Neural cell (in vitro differentiated cells): ENCODE data around the gene PPP2R2B. TPM values are rescaled to one million over a fixed set of nuclear protein-coding genes. Genes with fewer than 3 reads are reported as not detected.

ENCODE experiments used
- H2AFZ ChIP-seq: fragments of 200-600, 300-800 bp; sonication (generic), shearing (Covaris generic); 2 replicates; pipeline ENCODE4 v1.6.0; 2014; ENCODE audit warnings: low read depth, mild to moderate bottlenecking, antibody characterized with exemption, low read length, moderate library complexity
- H3F3A ChIP-seq: fragments of 200-600 bp; shearing (Covaris generic); 2 replicates; pipeline ENCODE4 v1.6.1; 2016; ENCODE audit warnings: mild to moderate bottlenecking, moderate library complexity, mixed read lengths, antibody characterized with exemption, low read length; ENCODE audit not compliant: insufficient read depth, poor library complexity, severe bottlenecking
- H3K27ac ChIP-seq: fragments of 200-600, 300-800 bp; sonication (generic), shearing (Covaris generic); 2 replicates; pipeline ENCODE4 v1.5.1; 2014; ENCODE audit warnings: mild to moderate bottlenecking, low read length, moderate library complexity
- H3K27me3 ChIP-seq: fragments of 300-800, 200-600 bp; sonication (generic), shearing (Covaris generic); 2 replicates; pipeline ENCODE4 v1.6.0; 2014; ENCODE audit warnings: mild to moderate bottlenecking, low read depth, low read length, moderate library complexity; ENCODE audit not compliant: insufficient read depth
- H3K36me3 ChIP-seq: fragments of 300-800, 200-600 bp; sonication (generic), shearing (Covaris generic); 2 replicates; pipeline ENCODE4 v1.5.1; 2014; ENCODE audit warnings: mild to moderate bottlenecking, antibody characterized with exemption, low read length, moderate library complexity; ENCODE audit not compliant: insufficient read depth
- H3K4me2 ChIP-seq: fragments of 300-800, 200-600 bp; sonication (generic), shearing (Covaris generic); 2 replicates; pipeline ENCODE4 v1.6.0; 2014; ENCODE audit warnings: mild to moderate bottlenecking, low read length
- H3K4me3 ChIP-seq: fragments of 300-800, 200-600 bp; sonication (generic), shearing (Covaris generic); 2 replicates; pipeline ENCODE4 v1.5.1; 2014; ENCODE audit warnings: mild to moderate bottlenecking, low read length, moderate library complexity
- H3K79me2 ChIP-seq: fragments of 200-600 bp; shearing (Covaris generic); replicated peaks from 2 replicates; pipeline ENCODE4 v1.6.0; 2014; ENCODE audit warnings: mild to moderate bottlenecking, low read length, moderate library complexity; ENCODE audit not compliant: insufficient read depth
- H3K9ac ChIP-seq: fragments of 300-800, 200-600 bp; sonication (generic), shearing (Covaris generic); 2 replicates; pipeline ENCODE4 v1.6.1; 2016; ENCODE audit warnings: mild to moderate bottlenecking, low read length, mixed read lengths
- H3K9me2 ChIP-seq: fragments of 200-600 bp; shearing (Covaris generic); 2 replicates; pipeline ENCODE4 v1.6.1; 2016; ENCODE audit warnings: mild to moderate bottlenecking, low read length, mixed read lengths; ENCODE audit not compliant: insufficient read depth
- H3K9me3 ChIP-seq: fragments of 200-600, 300-800 bp; sonication (generic), shearing (Covaris generic); 2 replicates; pipeline ENCODE4 v1.6.1; 2016; ENCODE audit warnings: mild to moderate bottlenecking, mixed run types, low read length, moderate library complexity, mixed read lengths
- H4K20me1 ChIP-seq: fragments of 200-600 bp; shearing (Covaris generic); 2 replicates; pipeline ENCODE4 v1.6.1; 2016; ENCODE audit warnings: mild to moderate bottlenecking, mixed run types; ENCODE audit not compliant: insufficient read depth
- EP300 ChIP-seq: fragments of 450-650 bp; conservative IDR thresholded peaks from 2 replicates; pipeline ENCODE4 v1.6.1; 2014; ENCODE audit warnings: antibody characterized with exemption, mild to moderate bottlenecking, moderate library complexity; ENCODE audit not compliant: poor library complexity, severe bottlenecking
- EZH2 ChIP-seq: fragments of 200-600, 300-800 bp; shearing (Covaris generic), sonication (generic); IDR thresholded peaks from 2 replicates; pipeline ENCODE4 v1.6.1; 2014; ENCODE audit warnings: antibody characterized with exemption, low read length, borderline replicate concordance, mild to moderate bottlenecking; ENCODE audit not compliant: insufficient read depth, poor library complexity, severe bottlenecking
- MXI1 ChIP-seq: fragments of 450-650 bp; conservative IDR thresholded peaks from 2 replicates; pipeline ENCODE4 v1.6.1; 2014; ENCODE audit warnings: antibody characterized with exemption, mild to moderate bottlenecking; ENCODE audit not compliant: poor library complexity, severe bottlenecking
- POLR2AphosphoS5 ChIP-seq: IDR thresholded peaks from 2 replicates; pipeline ENCODE4 v1.6.1; 2012
- RAD21 ChIP-seq: fragments of 450-650 bp; conservative IDR thresholded peaks from 2 replicates; pipeline ENCODE4 v1.6.1; 2014; ENCODE audit warnings: antibody characterized with exemption, mild to moderate bottlenecking, moderate library complexity
- SMC3 ChIP-seq: fragments of 450-650 bp; conservative IDR thresholded peaks from 2 replicates; pipeline ENCODE4 v1.6.1; 2014; ENCODE audit warnings: antibody characterized with exemption, mild to moderate bottlenecking, moderate library complexity; ENCODE audit not compliant: poor library complexity
- TAF1 ChIP-seq: IDR thresholded peaks from 2 replicates; pipeline ENCODE4 v1.6.1; 2012; ENCODE audit warnings: low read depth
- polyA plus RNA-seq: library from polyadenylated mRNA; depleted of rRNA; stranded (reverse); fragments of >200 nt; gene quantifications from 2 replicates; pipeline ENCODE4 v1.2.3, GENCODE V29; 2014
- TF ChIP-seq, protein P1 (sequence below): fragments of 450-650 bp; IDR thresholded peaks from 2 replicates; pipeline ENCODE4 v1.5.1; 2014; ENCODE audit warnings: antibody characterized with exemption, mild to moderate bottlenecking, moderate library complexity; ENCODE audit not compliant: poor library complexity, severe bottlenecking
- TF ChIP-seq, protein P2 (sequence below): IDR thresholded peaks from 2 replicates; pipeline ENCODE4 v1.6.1; 2012; ENCODE audit warnings: borderline replicate concordance

The PPP2R2B gene
- polyA plus RNA-seq, 1 donor from 2014 or later: 250 TPM

DNA sequence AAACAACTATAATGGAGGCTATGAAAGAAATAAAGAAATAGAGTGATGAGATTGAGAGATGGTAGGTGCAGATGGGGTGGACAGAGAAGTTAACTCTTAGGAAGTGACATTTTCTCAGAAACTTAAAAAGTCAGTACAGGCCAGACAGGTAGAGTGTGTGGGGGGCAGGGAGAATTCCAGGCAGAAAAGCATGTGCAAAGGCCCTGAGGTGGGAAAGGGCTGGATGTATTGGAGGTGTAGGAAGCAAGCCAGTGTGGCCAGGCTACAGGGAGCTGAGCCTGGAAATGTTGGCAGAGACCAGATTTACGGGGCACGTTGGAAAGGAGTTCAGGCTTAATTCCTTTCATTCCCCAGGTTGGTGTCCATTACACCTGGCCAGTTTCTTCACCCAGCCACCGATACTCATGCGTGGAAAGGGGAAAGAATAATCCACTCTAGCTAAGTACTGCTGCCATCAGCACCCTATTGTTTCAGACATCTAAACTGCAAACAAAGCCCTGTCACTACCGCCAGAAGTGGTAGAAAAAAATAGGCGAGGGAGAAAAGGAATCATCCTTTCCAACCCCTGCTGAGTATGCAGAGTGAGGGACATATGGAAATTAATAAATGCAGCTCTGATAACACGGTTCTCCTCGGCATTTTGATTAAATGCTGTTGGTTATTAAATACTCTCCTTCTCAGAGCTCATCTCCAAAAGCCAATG, 245.8 kb downstream of the PPP2R2B start:
- H3K4me3 ChIP-seq: no peak overlapping the region

DNA sequence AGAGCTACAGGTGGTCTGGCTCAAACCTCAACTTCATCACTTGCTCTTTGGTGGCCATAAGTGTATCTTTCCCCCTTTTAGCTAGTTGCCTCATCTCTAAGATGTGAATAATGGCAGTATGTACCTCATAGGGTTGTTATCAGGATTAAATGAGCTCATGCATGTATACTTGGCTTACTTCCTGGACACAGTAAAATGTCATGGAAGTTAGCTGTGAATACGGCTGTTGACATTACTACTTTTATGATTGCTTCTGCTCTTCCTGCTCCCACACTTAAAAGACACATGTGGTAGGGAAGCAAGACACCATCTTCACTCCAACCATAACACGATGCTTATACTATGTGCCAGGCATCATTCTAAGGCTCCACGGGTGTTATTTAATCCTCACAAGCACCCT, 248.1 kb downstream of the PPP2R2B start:
- H3K9me3 ChIP-seq: no peaks in the 10 kb centered on the region
- no peaks in the 10 kb centered on the region for H3F3A ChIP-seq
- TF ChIP-seq SMC3 (no peak), RAD21 (no peak), MXI1 (no peak), TAF1 (no peak), EP300 (no peak), EZH2 (no peak), POLR2AphosphoS5 (no peak)
- TF ChIP-seq, protein P1, sequence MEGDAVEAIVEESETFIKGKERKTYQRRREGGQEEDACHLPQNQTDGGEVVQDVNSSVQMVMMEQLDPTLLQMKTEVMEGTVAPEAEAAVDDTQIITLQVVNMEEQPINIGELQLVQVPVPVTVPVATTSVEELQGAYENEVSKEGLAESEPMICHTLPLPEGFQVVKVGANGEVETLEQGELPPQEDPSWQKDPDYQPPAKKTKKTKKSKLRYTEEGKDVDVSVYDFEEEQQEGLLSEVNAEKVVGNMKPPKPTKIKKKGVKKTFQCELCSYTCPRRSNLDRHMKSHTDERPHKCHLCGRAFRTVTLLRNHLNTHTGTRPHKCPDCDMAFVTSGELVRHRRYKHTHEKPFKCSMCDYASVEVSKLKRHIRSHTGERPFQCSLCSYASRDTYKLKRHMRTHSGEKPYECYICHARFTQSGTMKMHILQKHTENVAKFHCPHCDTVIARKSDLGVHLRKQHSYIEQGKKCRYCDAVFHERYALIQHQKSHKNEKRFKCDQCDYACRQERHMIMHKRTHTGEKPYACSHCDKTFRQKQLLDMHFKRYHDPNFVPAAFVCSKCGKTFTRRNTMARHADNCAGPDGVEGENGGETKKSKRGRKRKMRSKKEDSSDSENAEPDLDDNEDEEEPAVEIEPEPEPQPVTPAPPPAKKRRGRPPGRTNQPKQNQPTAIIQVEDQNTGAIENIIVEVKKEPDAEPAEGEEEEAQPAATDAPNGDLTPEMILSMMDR: no peak
- TF ChIP-seq, protein P2, sequence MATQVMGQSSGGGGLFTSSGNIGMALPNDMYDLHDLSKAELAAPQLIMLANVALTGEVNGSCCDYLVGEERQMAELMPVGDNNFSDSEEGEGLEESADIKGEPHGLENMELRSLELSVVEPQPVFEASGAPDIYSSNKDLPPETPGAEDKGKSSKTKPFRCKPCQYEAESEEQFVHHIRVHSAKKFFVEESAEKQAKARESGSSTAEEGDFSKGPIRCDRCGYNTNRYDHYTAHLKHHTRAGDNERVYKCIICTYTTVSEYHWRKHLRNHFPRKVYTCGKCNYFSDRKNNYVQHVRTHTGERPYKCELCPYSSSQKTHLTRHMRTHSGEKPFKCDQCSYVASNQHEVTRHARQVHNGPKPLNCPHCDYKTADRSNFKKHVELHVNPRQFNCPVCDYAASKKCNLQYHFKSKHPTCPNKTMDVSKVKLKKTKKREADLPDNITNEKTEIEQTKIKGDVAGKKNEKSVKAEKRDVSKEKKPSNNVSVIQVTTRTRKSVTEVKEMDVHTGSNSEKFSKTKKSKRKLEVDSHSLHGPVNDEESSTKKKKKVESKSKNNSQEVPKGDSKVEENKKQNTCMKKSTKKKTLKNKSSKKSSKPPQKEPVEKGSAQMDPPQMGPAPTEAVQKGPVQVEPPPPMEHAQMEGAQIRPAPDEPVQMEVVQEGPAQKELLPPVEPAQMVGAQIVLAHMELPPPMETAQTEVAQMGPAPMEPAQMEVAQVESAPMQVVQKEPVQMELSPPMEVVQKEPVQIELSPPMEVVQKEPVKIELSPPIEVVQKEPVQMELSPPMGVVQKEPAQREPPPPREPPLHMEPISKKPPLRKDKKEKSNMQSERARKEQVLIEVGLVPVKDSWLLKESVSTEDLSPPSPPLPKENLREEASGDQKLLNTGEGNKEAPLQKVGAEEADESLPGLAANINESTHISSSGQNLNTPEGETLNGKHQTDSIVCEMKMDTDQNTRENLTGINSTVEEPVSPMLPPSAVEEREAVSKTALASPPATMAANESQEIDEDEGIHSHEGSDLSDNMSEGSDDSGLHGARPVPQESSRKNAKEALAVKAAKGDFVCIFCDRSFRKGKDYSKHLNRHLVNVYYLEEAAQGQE: no peak
- H2AFZ ChIP-seq: no peak overlapping the region
- no peaks in the 10 kb centered on the region for H4K20me1 ChIP-seq
- peaks cover 16% of the 10 kb centered on the region for H3K36me3 ChIP-seq
- no peak overlapping the region for H3K4me3 ChIP-seq
- H3K9ac ChIP-seq: no peak overlapping the region
- H3K9me2 ChIP-seq: no peaks in the 10 kb centered on the region
- H3K27ac ChIP-seq: no peak overlapping the region
- H3K27me3 ChIP-seq: no peaks in the 10 kb centered on the region
- no peak overlapping the region for H3K4me2 ChIP-seq
- no peaks in the 10 kb centered on the region for H3K79me2 ChIP-seq

More for the DNA sequence above, 245.8 kb downstream of the PPP2R2B start:
- H3K79me2 ChIP-seq: no peaks in the 10 kb centered on the region
- H3K4me2 ChIP-seq: no peak overlapping the region
- TF ChIP-seq EZH2 (no peak), MXI1 (no peak), RAD21 (no peak), EP300 (no peak), SMC3 (no peak), POLR2AphosphoS5 (no peak), TAF1 (no peak)
- TF ChIP-seq, protein P1: no peak
- TF ChIP-seq, protein P2: no peak
- H4K20me1 ChIP-seq: no peaks in the 10 kb centered on the region
- H3K9me2 ChIP-seq: no peaks in the 10 kb centered on the region
- H3K9ac ChIP-seq: peak overlapping the region; percentile 36
- peaks cover 13% of the 10 kb centered on the region for H3K36me3 ChIP-seq
- H2AFZ ChIP-seq: no peak overlapping the region
- H3F3A ChIP-seq: no peaks in the 10 kb centered on the region
- no peaks in the 10 kb centered on the region for H3K9me3 ChIP-seq
- peak overlapping the region; percentile 77 for H3K27ac ChIP-seq
- H3K27me3 ChIP-seq: no peaks in the 10 kb centered on the region
